ENCODE results near the gene STK17B.

The STK17B gene

GRCh38 chr2:196103626-196104025, 67.8 kb downstream of the STK17B start (continued):
- no peak for TF ChIP-seq ZNF148 (tag by site-specific recombination; IDR thresholded peaks at IDR 0.05; ENCODE audit: borderline replicate concordance)
- TF ChIP-seq ZNF791 (tag by site-specific recombination; IDR thresholded peaks at IDR 0.05): no peak
- no peak for TF ChIP-seq AEBP2 (tag by site-specific recombination; IDR thresholded peaks at IDR 0.05; ENCODE audit: borderline replicate concordance)

GRCh38 chr2:196101325-196101991, 69.9 kb downstream of the STK17B start:
- H3K4me1 ChIP-seq (ENCODE audit: control insufficient read depth, insufficient read depth, low read length): peaks cover 5% of the 10 kb centered on the region; the same call in 1 of the 2 replicates
- no peak overlapping the region for H3K4me3 ChIP-seq (ENCODE audit: low read depth, low read length)
- H3K27ac ChIP-seq (ENCODE audit: extremely low read depth, low read depth, low read length): no peak overlapping the region
- TF ChIP-seq ZFHX2 (tag by site-specific recombination; conservative IDR thresholded peaks at IDR 0.05) (no peak), ZIC2 (tag by site-specific recombination; IDR thresholded peaks at IDR 0.05) (peak; percentile 43; the same call in 1 of the 2 replicates)
- no peaks in the 10 kb centered on the region for H3K9me3 ChIP-seq (ENCODE audit: control insufficient read depth, insufficient read depth, low read depth, low read length)
- no peaks in the 10 kb centered on the region for H3K36me3 ChIP-seq (ENCODE audit: control insufficient read depth in 2 of 2, insufficient read depth in 1 of 2, low read length in 2 of 2)
- ChIA-PET CTCF (interaction anchor here (0.8 to 1.2 kb wide), 2 partner anchors 23 to 352 kb away, joined by 4 read pairs; no protein-coding TSS in a partner anchor), POLR2A (no interaction called here)

GRCh38 chr2:196099916-196100315, 71.5 kb downstream of the STK17B start:
- Histone ChIP-seq H3K27ac (ENCODE audit: extremely low read depth, low read depth, low read length) (no peak overlapping the region), H3K9me3 (ENCODE audit: control insufficient read depth, insufficient read depth, low read depth, low read length) (no peaks in the 10 kb centered on the region), H3K4me3 (ENCODE audit: low read depth, low read length) (no peak overlapping the region), H3K36me3 (ENCODE audit: control insufficient read depth in 2 of 2, insufficient read depth in 1 of 2, low read length in 2 of 2) (no peaks in the 10 kb centered on the region), H3K4me1 (ENCODE audit: control insufficient read depth, insufficient read depth, low read length) (no peaks in the 10 kb centered on the region)
- ChIA-PET POLR2A (no interaction called here), CTCF (interaction anchor here (0.6 to 0.7 kb wide), 2 partner anchors 22 to 1072 kb away, joined by 3 read pairs; no protein-coding TSS in a partner anchor)
- no peak for TF ChIP-seq ZNF501 (tag by site-specific recombination; IDR thresholded peaks at IDR 0.05)
- TF ChIP-seq ZNF175 (tag by site-specific recombination; IDR thresholded peaks at IDR 0.05): no peak
- no peak for TF ChIP-seq ZNF37A (tag by site-specific recombination; IDR thresholded peaks at IDR 0.05)
- TF ChIP-seq AEBP2 (tag by site-specific recombination; IDR thresholded peaks at IDR 0.05; ENCODE audit: borderline replicate concordance): no peak
- no peak for TF ChIP-seq ZNF24 (tag by site-specific recombination; IDR thresholded peaks at IDR 0.05)
- no peak for TF ChIP-seq ZNF704 (tag by site-specific recombination; IDR thresholded peaks at IDR 0.05)
